HEK293T (cell line): ENCODE results near the gene EEF2K.

Experiments used
- ARNT ChIP-seq: fragments of 450-650 bp; IDR thresholded peaks from 2 replicates; pipeline ENCODE4 v1.6.1; 2017; ENCODE audit warnings: mild to moderate bottlenecking
- FOXK2 ChIP-seq: fragments of 450-650 bp; IDR thresholded peaks from 2 replicates; pipeline ENCODE4 v1.6.1; 2016; ENCODE audit warnings: mild to moderate bottlenecking
- FOXM1 ChIP-seq: fragments of 450-650 bp; IDR thresholded peaks from 2 replicates; pipeline ENCODE4 v1.6.1; 2017; ENCODE audit warnings: mild to moderate bottlenecking, borderline replicate concordance
- HDGF ChIP-seq: fragments of 450-650 bp; IDR thresholded peaks from 2 replicates; pipeline ENCODE4 v1.6.1; 2017; ENCODE audit warnings: antibody characterized with exemption, borderline replicate concordance
- L3MBTL2 ChIP-seq: fragments of 450-650 bp; conservative IDR thresholded peaks from 2 replicates; pipeline ENCODE4 v1.6.1; 2016; ENCODE audit warnings: mild to moderate bottlenecking
- LEF1 ChIP-seq: fragments of 450-650 bp; IDR thresholded peaks from 2 replicates; pipeline ENCODE4 v1.6.1; 2017; ENCODE audit warnings: mild to moderate bottlenecking, borderline replicate concordance
- NFRKB ChIP-seq: fragments of 450-650 bp; IDR thresholded peaks from 2 replicates; pipeline ENCODE4 v1.6.1; 2016; ENCODE audit warnings: mild to moderate bottlenecking, moderate library complexity
- PKNOX1 ChIP-seq: fragments of 450-650 bp; IDR thresholded peaks from 2 replicates; pipeline ENCODE4 v1.6.1; 2016
- SP1 ChIP-seq: fragments of 450-650 bp; IDR thresholded peaks from 2 replicates; pipeline ENCODE4 v1.6.1; 2017
- SUZ12 ChIP-seq: fragments of 450-650 bp; IDR thresholded peaks from 2 replicates; pipeline ENCODE4 v1.6.1; 2016; ENCODE audit warnings: mild to moderate bottlenecking
- TARDBP ChIP-seq: fragments of 450-650 bp; IDR thresholded peaks from 2 replicates; pipeline ENCODE4 v1.6.1; 2016
- ZNF384 ChIP-seq: fragments of 450-650 bp; IDR thresholded peaks from 2 replicates; pipeline ENCODE4 v1.6.1; 2016

GRCh38 chr16:22257440-22257839, 51.4 kb downstream of the EEF2K start:
- TF ChIP-seq ARNT (no peak), SUZ12 (no peak), L3MBTL2 (no peak), NFRKB (no peak), ZNF384 (no peak), FOXK2 (no peak), FOXM1 (no peak), TARDBP (no peak), LEF1 (no peak), HDGF (no peak), SP1 (no peak), PKNOX1 (no peak)
